GM12891 (cell line): ENCODE results near the gene RBM27.
"Not testable (repeated sequence)": the region's sequence is repeated elsewhere in the genome, so short reads cannot be mapped to it uniquely, and the experiment has no call there.

Source experiments
- POLR2A ChIP-seq: IDR thresholded peaks from 2 replicates; pipeline ENCODE4 v1.6.1; 2011; ENCODE audit warnings: low read depth, low read length, control low read depth
- POLR2AphosphoS5 ChIP-seq: IDR thresholded peaks from 2 replicates; pipeline ENCODE4 v1.6.1; 2011; ENCODE audit warnings: low read depth, low read length, control low read depth
- TAF1 ChIP-seq: IDR thresholded peaks from 2 replicates; pipeline ENCODE4 v1.6.1; 2011; ENCODE audit warnings: low read depth, low read length, control low read depth

DNA sequence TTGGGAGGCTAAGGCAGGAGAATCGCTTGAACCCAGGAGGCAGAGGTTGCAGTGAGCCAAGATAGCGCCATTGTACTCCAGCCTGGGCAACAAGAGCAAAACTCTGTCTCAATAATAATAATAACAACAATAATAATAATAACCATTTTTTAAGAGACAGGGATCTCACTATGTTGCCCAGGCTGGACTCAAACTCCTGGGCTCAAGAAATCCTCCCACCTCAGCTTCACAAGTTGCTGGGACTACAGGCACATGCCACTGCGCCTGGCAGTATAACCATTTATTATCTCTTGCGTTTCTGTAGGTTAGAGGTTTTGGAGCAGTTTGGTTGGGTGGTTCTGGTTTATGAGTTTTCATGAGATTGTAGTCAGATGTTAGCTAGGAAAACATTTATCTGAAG lies 8.4 kb upstream of the RBM27 start:
- TF ChIP-seq POLR2A, POLR2AphosphoS5, TAF1: not testable (repeated sequence)
